Prostate gland (tissue), 2 donors: ENCODE data around the gene BICD1.

ENCODE experiments used
- POLR2AphosphoS5 ChIP-seq: sonication (generic); formaldehyde crosslinking; IDR thresholded peaks from one replicate; pipeline ENCODE4 v1.6.1; 2017; ENCODE audit warnings: antibody characterized with exemption
- TF ChIP-seq, protein P1 (sequence below), 4 experiments: fragments of 200-600 bp in 2 of 4; fragments of 450-650 bp in 2 of 4; sonication (generic) in 2 of 4; IDR thresholded peaks; 1 replicate in 3 of 4; 2 replicates in 1 of 4; pipeline ENCODE4 v1.5.1; 2016 to 2019; ENCODE audit warnings: antibody characterized with exemption in 4 of 4, mild to moderate bottlenecking in 2 of 4, moderate library complexity in 2 of 4

DNA sequence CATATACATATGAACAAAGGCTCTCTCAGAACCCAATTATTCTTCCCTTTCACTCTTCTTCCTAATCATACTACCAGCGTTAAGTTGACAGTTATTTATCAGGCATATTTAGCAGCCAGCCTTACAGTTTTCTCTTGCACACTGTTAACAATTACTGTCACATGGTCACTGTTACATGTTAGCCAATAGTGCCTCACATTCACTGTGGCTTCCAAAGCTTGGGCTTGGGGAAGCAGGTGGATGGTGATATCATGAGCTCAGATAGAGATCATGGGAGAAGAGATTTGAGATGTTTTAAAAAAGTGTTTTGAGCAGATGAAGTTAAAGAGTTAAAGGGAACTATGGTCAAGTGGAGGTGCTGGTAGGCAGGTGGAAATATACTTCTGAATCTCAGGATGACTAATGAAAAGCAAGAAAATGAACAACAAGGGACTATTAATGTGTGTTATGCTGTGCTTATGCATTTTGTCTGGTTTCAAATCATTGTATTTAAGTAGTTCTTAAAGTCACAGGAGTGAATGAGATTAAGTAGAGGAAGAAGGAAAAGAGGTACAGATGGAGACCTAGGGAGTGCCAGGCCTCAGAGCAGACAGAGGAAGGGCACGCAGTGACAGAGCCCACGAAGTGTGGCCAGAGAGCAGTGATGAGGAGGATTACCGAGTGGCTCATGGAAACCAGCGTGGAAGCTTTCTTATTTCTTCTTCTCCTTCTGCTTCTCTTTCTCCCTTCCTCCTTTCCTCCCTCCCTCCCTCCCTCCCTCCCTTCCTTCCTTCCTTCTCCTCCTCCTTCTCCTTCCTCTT lies 39.6 kb downstream of the BICD1 start:
- TF ChIP-seq, protein P1, sequence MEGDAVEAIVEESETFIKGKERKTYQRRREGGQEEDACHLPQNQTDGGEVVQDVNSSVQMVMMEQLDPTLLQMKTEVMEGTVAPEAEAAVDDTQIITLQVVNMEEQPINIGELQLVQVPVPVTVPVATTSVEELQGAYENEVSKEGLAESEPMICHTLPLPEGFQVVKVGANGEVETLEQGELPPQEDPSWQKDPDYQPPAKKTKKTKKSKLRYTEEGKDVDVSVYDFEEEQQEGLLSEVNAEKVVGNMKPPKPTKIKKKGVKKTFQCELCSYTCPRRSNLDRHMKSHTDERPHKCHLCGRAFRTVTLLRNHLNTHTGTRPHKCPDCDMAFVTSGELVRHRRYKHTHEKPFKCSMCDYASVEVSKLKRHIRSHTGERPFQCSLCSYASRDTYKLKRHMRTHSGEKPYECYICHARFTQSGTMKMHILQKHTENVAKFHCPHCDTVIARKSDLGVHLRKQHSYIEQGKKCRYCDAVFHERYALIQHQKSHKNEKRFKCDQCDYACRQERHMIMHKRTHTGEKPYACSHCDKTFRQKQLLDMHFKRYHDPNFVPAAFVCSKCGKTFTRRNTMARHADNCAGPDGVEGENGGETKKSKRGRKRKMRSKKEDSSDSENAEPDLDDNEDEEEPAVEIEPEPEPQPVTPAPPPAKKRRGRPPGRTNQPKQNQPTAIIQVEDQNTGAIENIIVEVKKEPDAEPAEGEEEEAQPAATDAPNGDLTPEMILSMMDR (IDR thresholded peaks at IDR 0.05) = no peak
- TF ChIP-seq POLR2AphosphoS5 = no peak
